ENCODE results near the gene RFPL2. TPM values are rescaled to one million over a fixed set of nuclear protein-coding genes. Genes with fewer than 3 reads are reported as not detected.
"Not testable (repeated sequence)": the region's sequence is repeated elsewhere in the genome, so short reads cannot be mapped to it uniquely, and the experiment has no call there.

Gene RFPL2
- total RNA-seq, 4 donors from 2014 or later: 0.17 TPM; not detected in 3

DNA sequence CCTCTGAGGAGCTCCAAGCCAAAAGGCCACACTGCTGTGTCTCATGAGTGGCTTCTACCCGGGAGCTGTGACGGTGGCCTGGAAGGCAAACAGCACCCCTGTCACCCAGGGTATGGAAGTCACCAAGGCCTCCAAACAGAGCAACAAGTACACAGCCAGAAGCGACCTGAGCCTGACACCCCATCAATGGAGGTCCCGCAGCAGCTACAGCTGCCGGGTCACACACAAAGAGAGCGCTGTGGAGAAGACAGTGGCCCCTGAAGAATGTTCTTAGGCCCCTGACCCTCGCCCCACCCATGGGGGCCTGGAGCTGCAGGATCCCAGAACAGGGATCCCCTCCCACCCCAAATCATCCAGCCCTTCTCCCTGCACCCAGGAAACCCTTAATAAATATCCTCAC lies 4.9 kb downstream of the RFPL2 start:
- intact Hi-C loops (cut with DNase I; ENCODE audit: low total_unique reads): no loop called here
- DNase-seq (ENCODE audit: low spot score in 2 of 2): no peak
- 79 to 81% methylated on average over 7 of the region's 7 CpGs for WGBS, 2 donors
- H3K4me3 ChIP-seq (ENCODE audit: low read depth, poor library complexity, severe bottlenecking): no peak overlapping the region
- TF ChIP-seq POLR2A (IDR thresholded peaks at IDR 0.05): no peak
- TF ChIP-seq, protein P1, sequence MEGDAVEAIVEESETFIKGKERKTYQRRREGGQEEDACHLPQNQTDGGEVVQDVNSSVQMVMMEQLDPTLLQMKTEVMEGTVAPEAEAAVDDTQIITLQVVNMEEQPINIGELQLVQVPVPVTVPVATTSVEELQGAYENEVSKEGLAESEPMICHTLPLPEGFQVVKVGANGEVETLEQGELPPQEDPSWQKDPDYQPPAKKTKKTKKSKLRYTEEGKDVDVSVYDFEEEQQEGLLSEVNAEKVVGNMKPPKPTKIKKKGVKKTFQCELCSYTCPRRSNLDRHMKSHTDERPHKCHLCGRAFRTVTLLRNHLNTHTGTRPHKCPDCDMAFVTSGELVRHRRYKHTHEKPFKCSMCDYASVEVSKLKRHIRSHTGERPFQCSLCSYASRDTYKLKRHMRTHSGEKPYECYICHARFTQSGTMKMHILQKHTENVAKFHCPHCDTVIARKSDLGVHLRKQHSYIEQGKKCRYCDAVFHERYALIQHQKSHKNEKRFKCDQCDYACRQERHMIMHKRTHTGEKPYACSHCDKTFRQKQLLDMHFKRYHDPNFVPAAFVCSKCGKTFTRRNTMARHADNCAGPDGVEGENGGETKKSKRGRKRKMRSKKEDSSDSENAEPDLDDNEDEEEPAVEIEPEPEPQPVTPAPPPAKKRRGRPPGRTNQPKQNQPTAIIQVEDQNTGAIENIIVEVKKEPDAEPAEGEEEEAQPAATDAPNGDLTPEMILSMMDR (IDR thresholded peaks at IDR 0.05): no peak

GRCh38 chr22:32199341-32199740 lies 5.5 kb downstream of the RFPL2 start:
- DNase-seq (ENCODE audit: low spot score in 2 of 2): no peak
- no peak for TF ChIP-seq POLR2A (IDR thresholded peaks at IDR 0.05)
- TF ChIP-seq, protein P1 (IDR thresholded peaks at IDR 0.05): no peak
- intact Hi-C loops (cut with DNase I; ENCODE audit: low total_unique reads): no loop called here
- H3K4me3 ChIP-seq (ENCODE audit: low read depth, poor library complexity, severe bottlenecking): no peak overlapping the region
- WGBS, 2 donors: 89 to 90% methylated on average over 6 of the region's 6 CpGs

DNA sequence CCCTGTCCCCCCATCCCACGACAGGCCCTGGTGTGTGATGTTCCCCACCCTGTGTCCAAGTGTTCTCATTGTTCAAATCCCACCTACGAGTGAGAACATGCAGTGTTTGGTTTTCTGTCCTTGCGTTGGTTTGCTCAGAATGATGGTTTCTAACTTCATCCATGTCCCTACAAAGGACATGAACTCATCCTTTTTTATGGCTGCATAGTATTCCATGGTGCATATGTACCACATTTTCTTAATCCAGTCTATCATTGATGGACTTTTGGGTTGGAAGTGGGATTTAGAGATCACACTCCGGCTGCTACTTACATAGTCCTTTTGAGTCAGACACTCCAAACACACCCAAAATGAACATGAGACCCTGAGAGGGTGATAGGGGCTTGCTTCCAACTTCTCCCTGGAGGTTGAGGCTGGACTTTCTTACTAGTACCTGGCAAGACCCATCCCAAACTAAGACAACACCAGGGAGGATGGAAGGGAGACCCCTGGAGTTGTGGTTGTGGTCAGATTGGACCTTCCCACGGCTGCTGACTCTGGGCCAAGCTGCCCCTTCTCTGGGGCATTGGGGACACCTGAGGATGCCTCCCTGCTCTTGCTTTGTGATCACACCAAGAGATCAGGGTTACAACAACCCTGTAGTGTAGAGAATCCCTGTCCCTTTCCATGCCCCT lies 7.2 kb downstream of the RFPL2 start:
- intact Hi-C loops (cut with DNase I; ENCODE audit: low total_unique reads); H3K4me3 ChIP-seq (ENCODE audit: low read depth, poor library complexity, severe bottlenecking); DNase-seq (ENCODE audit: low spot score in 2 of 2): not testable (repeated sequence)
- WGBS, 2 donors: 79 to 91% methylated on average over 5 of the region's 5 CpGs

GRCh38 chr22:32195900-32196299 lies 9.0 kb downstream of the RFPL2 start:
- 67 to 79% methylated on average over 3 of the region's 3 CpGs for WGBS, 2 donors
- H3K4me3 ChIP-seq (ENCODE audit: low read depth, poor library complexity, severe bottlenecking); DNase-seq (ENCODE audit: low spot score in 2 of 2); intact Hi-C loops (cut with DNase I; ENCODE audit: low total_unique reads): not testable (repeated sequence)

DNA sequence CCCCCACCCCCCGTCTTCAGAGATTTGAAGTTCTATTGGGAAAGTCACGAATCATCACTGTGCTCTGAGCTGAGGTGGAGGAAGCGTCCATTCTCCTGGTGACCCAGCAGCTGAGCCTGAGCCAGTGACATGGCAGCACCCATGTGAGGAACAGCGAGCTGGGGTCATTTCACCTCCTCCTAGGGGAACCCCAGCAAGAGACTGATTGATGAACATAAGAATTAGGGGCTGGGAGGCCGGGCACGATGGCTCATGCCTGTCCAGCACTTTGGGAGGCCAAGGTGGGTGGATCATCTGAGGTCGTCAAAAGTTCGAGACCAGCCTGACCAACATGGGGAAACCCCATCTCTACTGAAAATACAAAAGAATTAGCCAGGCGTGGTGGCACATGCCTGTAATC lies 11.5 kb downstream of the RFPL2 start:
- H3K4me3 ChIP-seq (ENCODE audit: low read depth, poor library complexity, severe bottlenecking); DNase-seq (ENCODE audit: low spot score in 2 of 2); intact Hi-C loops (cut with DNase I; ENCODE audit: low total_unique reads): not testable (repeated sequence)
- 84 to 88% methylated on average over 8 to 9 of the region's 9 CpGs for WGBS, 2 donors

DNA sequence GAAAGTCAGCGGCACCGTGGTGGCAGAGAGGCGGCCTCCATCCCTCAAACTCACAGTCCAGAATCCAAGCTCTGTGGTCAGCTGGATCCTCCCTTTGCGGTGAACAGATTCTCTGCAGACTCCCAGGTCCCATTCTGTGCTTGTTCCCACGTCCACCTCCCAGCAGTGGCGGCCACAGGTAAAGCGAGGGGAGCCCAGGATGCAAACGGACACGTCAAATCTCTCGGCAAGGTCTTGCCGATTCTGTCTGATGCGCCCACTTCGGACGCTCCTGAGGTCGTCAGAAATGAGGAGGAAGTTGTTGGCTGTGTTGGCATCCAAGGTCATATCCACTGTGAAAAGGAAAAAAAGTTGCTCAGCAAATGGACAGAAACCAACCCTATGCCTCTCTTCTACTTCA lies 13.9 kb downstream of the RFPL2 start:
- peak in 1 of 2 donors; percentile 62 for DNase-seq (ENCODE audit: low spot score in 2 of 2)
- intact Hi-C loops (cut with DNase I; ENCODE audit: low total_unique reads); H3K4me3 ChIP-seq (ENCODE audit: low read depth, poor library complexity, severe bottlenecking): not testable (repeated sequence)
- 85 to 91% methylated on average over 15 of the region's 15 CpGs for WGBS, 2 donors

- 82 to 89% methylated on average over 3 of the region's 3 CpGs for WGBS, 2 donors
- intact Hi-C loops (cut with DNase I; ENCODE audit: low total_unique reads): no loop called here
- TF ChIP-seq POLR2A (IDR thresholded peaks at IDR 0.05): no peak
- TF ChIP-seq, protein P1 (IDR thresholded peaks at IDR 0.05): no peak
- DNase-seq (ENCODE audit: low spot score in 2 of 2): no peak
- H3K4me3 ChIP-seq (ENCODE audit: low read depth, poor library complexity, severe bottlenecking): no peak overlapping the region
Observed at GRCh38 chr22:32185821-32186220, 19.1 kb downstream of the RFPL2 start.

- TF ChIP-seq, protein P1 (IDR thresholded peaks at IDR 0.05): no peak
- TF ChIP-seq POLR2A (IDR thresholded peaks at IDR 0.05): no peak
- intact Hi-C loops (cut with DNase I; ENCODE audit: low total_unique reads): no loop called here
- H3K4me3 ChIP-seq (ENCODE audit: low read depth, poor library complexity, severe bottlenecking): no peak overlapping the region
- DNase-seq (ENCODE audit: low spot score in 2 of 2): no peak
- WGBS, 2 donors: 80% methylated on average over 3 of the region's 3 CpGs
Observed at GRCh38 chr22:32183625-32184024, 21.2 kb downstream of the RFPL2 start.

Measured in lower leg skin (tissue), 4 donors.